Rectal smooth muscle tissue (tissue), 1 donor: ENCODE measurements around the gene AGBL4.
"Not testable (repeated sequence)": the region's sequence is repeated elsewhere in the genome, so short reads cannot be mapped to it uniquely, and the experiment has no call there.

ENCODE experiments used
- H3K27ac ChIP-seq: one replicate; pipeline ENCODE4 v1.7.0; 2013; ENCODE audit warnings: low read depth, low read length, inconsistent platforms
- H3K27me3 ChIP-seq: one replicate; pipeline ENCODE4 v1.7.0; 2013; ENCODE audit warnings: low read length; ENCODE audit not compliant: control insufficient read depth, insufficient read depth
- H3K36me3 ChIP-seq: one replicate; pipeline ENCODE4 v1.7.0; 2013; ENCODE audit warnings: low read length; ENCODE audit not compliant: control insufficient read depth, insufficient read depth
- H3K4me1 ChIP-seq: one replicate; pipeline ENCODE4 v1.7.0; 2013; ENCODE audit warnings: low read length; ENCODE audit not compliant: control insufficient read depth, insufficient read depth
- H3K4me3 ChIP-seq: one replicate; pipeline ENCODE4 v1.7.0; 2013; ENCODE audit warnings: low read length
- H3K9ac ChIP-seq: one replicate; pipeline ENCODE4 v1.7.0; 2013; ENCODE audit warnings: low read length

AGBL4 gene

GRCh38 chr1:49323925-49324540 is 699.7 kb downstream of the AGBL4 start:
- H3K36me3 ChIP-seq, result no peaks in the 10 kb centered on the region

GRCh38 chr1:49320493-49320892 is 703.3 kb downstream of the AGBL4 start:
- not testable (repeated sequence) for H3K36me3 ChIP-seq

More at GRCh38 chr1:49323925-49324540, 699.7 kb downstream of the AGBL4 start:
- Histone ChIP-seq H3K9ac (no peak overlapping the region), H3K4me3 (no peak overlapping the region), H3K27me3 (no peaks in the 10 kb centered on the region), H3K27ac (no peak overlapping the region), H3K4me1 (no peaks in the 10 kb centered on the region)

GRCh38 chr1:49319426-49319963 is 704.3 kb downstream of the AGBL4 start:
- Histone ChIP-seq H3K27me3 (no peaks in the 10 kb centered on the region), H3K9ac (no peak overlapping the region), H3K4me3 (no peak overlapping the region), H3K36me3 (no peaks in the 10 kb centered on the region), H3K27ac (no peak overlapping the region), H3K4me1 (no peaks in the 10 kb centered on the region)

More at GRCh38 chr1:49320493-49320892, 703.3 kb downstream of the AGBL4 start:
- not testable (repeated sequence) for H3K27me3 ChIP-seq, H3K4me1 ChIP-seq, H3K27ac ChIP-seq, H3K9ac ChIP-seq, H3K4me3 ChIP-seq

GRCh38 chr1:49318218-49318617 is 705.5 kb downstream of the AGBL4 start:
- Histone ChIP-seq H3K36me3 (no peaks in the 10 kb centered on the region), H3K27me3 (no peaks in the 10 kb centered on the region), H3K4me1 (no peaks in the 10 kb centered on the region), H3K9ac (no peak overlapping the region), H3K4me3 (no peak overlapping the region), H3K27ac (no peak overlapping the region)

GRCh38 chr1:49307457-49307856 is 716.3 kb downstream of the AGBL4 start:
- no peaks in the 10 kb centered on the region for H3K27me3 ChIP-seq
- H3K4me3 ChIP-seq, result no peak overlapping the region
- H3K9ac ChIP-seq, result no peak overlapping the region
- no peaks in the 10 kb centered on the region for H3K4me1 ChIP-seq
- H3K36me3 ChIP-seq, result no peaks in the 10 kb centered on the region
- H3K27ac ChIP-seq, result no peak overlapping the region

- no peaks in the 10 kb centered on the region for H3K4me1 ChIP-seq
- no peak overlapping the region for H3K4me3 ChIP-seq
- H3K9ac ChIP-seq, result no peak overlapping the region
- H3K27me3 ChIP-seq, result no peaks in the 10 kb centered on the region
- H3K36me3 ChIP-seq, result no peaks in the 10 kb centered on the region
- no peak overlapping the region for H3K27ac ChIP-seq
Measured at GRCh38 chr1:49306507-49307070, 717.2 kb downstream of the AGBL4 start.

- not testable (repeated sequence) for H3K36me3 ChIP-seq, H3K4me3 ChIP-seq, H3K9ac ChIP-seq, H3K4me1 ChIP-seq, H3K27me3 ChIP-seq, H3K27ac ChIP-seq
Measured at GRCh38 chr1:49302400-49302799, 721.4 kb downstream of the AGBL4 start.

GRCh38 chr1:49298304-49298703 is 725.5 kb downstream of the AGBL4 start:
- H3K4me1 ChIP-seq, result no peaks in the 10 kb centered on the region
- no peak overlapping the region for H3K4me3 ChIP-seq
- H3K9ac ChIP-seq, result no peak overlapping the region
- no peaks in the 10 kb centered on the region for H3K36me3 ChIP-seq
- H3K27me3 ChIP-seq, result no peaks in the 10 kb centered on the region
- no peak overlapping the region for H3K27ac ChIP-seq

- no peak overlapping the region for H3K27ac ChIP-seq
- no peak overlapping the region for H3K9ac ChIP-seq
- H3K36me3 ChIP-seq, result no peaks in the 10 kb centered on the region
- H3K4me1 ChIP-seq, result no peaks in the 10 kb centered on the region
- no peaks in the 10 kb centered on the region for H3K27me3 ChIP-seq
- no peak overlapping the region for H3K4me3 ChIP-seq
Measured at GRCh38 chr1:49297783-49298182, 726.0 kb downstream of the AGBL4 start.

- Histone ChIP-seq H3K4me3 (no peak overlapping the region), H3K4me1 (no peaks in the 10 kb centered on the region), H3K27me3 (no peaks in the 10 kb centered on the region), H3K27ac (no peak overlapping the region), H3K9ac (no peak overlapping the region), H3K36me3 (no peaks in the 10 kb centered on the region)
Measured at GRCh38 chr1:49294539-49294938, 729.2 kb downstream of the AGBL4 start.

- Histone ChIP-seq H3K36me3 (no peaks in the 10 kb centered on the region), H3K4me1 (no peaks in the 10 kb centered on the region), H3K4me3 (no peak overlapping the region), H3K9ac (no peak overlapping the region), H3K27me3 (no peaks in the 10 kb centered on the region), H3K27ac (no peak overlapping the region)
Measured at GRCh38 chr1:49293016-49293415, 730.7 kb downstream of the AGBL4 start.

- not testable (repeated sequence) for H3K4me3 ChIP-seq, H3K4me1 ChIP-seq, H3K27me3 ChIP-seq, H3K27ac ChIP-seq, H3K9ac ChIP-seq, H3K36me3 ChIP-seq
Measured at GRCh38 chr1:49257211-49258049, 766.3 kb downstream of the AGBL4 start.
